Ishikawa (cell line): ENCODE data around the gene FAM174A.

Experiments used
- CEBPB ChIP-seq: IDR thresholded peaks from 2 replicates; pipeline ENCODE4 v1.6.1; 2012
- CREB1 ChIP-seq: IDR thresholded peaks from 2 replicates; pipeline ENCODE4 v1.6.1; 2012; ENCODE audit warnings: low read depth
- EGR1 ChIP-seq: IDR thresholded peaks from 2 replicates; pipeline ENCODE4 v1.6.1; 2012
- EP300 ChIP-seq: IDR thresholded peaks from 2 replicates; pipeline ENCODE4 v1.6.1; 2012; ENCODE audit warnings: borderline replicate concordance
- FOXM1 ChIP-seq: IDR thresholded peaks from 2 replicates; pipeline ENCODE4 v1.6.1; 2012; ENCODE audit warnings: low read depth, borderline replicate concordance
- NFIC ChIP-seq: IDR thresholded peaks from 2 replicates; pipeline ENCODE4 v1.6.1; 2012
- RAD21 ChIP-seq: IDR thresholded peaks from 2 replicates; pipeline ENCODE4 v1.6.1; 2012; ENCODE audit warnings: low read depth
- REST ChIP-seq: IDR thresholded peaks from 2 replicates; pipeline ENCODE4 v1.6.1; 2012; ENCODE audit warnings: low read depth, mild to moderate bottlenecking
- TAF1 ChIP-seq: IDR thresholded peaks from 2 replicates; pipeline ENCODE4 v1.6.1; 2012; ENCODE audit warnings: low read depth, mild to moderate bottlenecking
- TCF12 ChIP-seq: IDR thresholded peaks from 2 replicates; pipeline ENCODE4 v1.6.1; 2012; ENCODE audit warnings: low read depth
- TEAD4 ChIP-seq: IDR thresholded peaks from 2 replicates; pipeline ENCODE4 v1.6.1; 2012
- YY1 ChIP-seq: IDR thresholded peaks from 2 replicates; pipeline ENCODE4 v1.6.1; 2012; ENCODE audit warnings: low read depth
- ZBTB7A ChIP-seq: IDR thresholded peaks from 2 replicates; pipeline ENCODE4 v1.6.1; 2012; ENCODE audit warnings: low read depth
- TF ChIP-seq, protein P1 (sequence below): IDR thresholded peaks from 2 replicates; pipeline ENCODE4 v1.6.1; 2012
- TF ChIP-seq, protein P2 (sequence below): IDR thresholded peaks from 2 replicates; pipeline ENCODE4 v1.6.1; 2012

The FAM174A gene

DNA sequence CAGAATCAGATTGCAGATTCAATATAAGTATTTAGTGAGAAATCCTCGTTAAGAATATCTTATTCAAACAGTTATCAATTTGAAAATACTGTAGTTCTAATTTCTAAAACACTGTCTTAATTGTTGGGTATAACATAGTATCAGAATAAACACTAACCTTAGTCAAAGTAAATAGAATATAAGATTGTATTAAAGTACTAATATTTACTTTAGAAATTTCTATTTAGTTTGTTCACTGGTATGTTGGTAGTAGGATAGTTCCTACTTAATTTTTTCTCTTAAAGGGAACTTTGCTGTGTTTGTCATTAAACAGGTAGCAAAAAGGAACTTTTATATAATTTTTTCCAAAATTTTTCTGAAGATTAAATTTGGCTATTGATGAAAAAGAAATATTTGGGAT, 42.3 kb downstream of the FAM174A start:
- no peak for TF ChIP-seq TAF1
- TF ChIP-seq EGR1: no peak
- no peak for TF ChIP-seq NFIC
- TF ChIP-seq CEBPB: no peak
- TF ChIP-seq, protein P1, sequence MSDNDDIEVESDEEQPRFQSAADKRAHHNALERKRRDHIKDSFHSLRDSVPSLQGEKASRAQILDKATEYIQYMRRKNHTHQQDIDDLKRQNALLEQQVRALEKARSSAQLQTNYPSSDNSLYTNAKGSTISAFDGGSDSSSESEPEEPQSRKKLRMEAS: no peak
- no peak for TF ChIP-seq FOXM1
- TF ChIP-seq, protein P2, sequence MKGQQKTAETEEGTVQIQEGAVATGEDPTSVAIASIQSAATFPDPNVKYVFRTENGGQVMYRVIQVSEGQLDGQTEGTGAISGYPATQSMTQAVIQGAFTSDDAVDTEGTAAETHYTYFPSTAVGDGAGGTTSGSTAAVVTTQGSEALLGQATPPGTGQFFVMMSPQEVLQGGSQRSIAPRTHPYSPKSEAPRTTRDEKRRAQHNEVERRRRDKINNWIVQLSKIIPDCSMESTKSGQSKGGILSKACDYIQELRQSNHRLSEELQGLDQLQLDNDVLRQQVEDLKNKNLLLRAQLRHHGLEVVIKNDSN: no peak
- no peak for TF ChIP-seq YY1
- no peak for TF ChIP-seq TCF12

DNA sequence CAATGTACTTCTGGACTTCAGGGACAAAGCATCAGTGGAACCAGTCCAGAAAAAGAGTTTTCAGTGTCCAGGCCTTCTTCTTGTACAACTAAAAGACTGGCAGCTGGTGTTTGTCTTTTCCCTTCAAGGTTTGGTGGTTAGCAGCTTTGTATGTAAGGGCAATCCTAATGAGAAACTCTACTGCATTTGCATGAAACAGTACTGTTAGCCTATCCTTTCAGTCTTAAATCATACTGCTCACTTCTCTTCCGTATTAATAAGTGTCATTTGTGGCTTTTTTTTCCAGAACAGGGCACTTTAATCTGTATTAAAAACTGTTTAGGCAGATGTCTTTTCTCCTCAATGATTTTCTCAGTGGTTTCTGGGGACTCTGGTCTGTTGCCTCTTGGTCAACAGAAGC, 48.9 kb downstream of the FAM174A start:
- no peak for TF ChIP-seq FOXM1
- no peak for TF ChIP-seq REST
- no peak for TF ChIP-seq CEBPB
- no peak for TF ChIP-seq TAF1
- TF ChIP-seq EP300: no peak
- TF ChIP-seq TCF12: no peak
- TF ChIP-seq NFIC: no peak
- TF ChIP-seq RAD21: no peak
- TF ChIP-seq YY1: no peak
- TF ChIP-seq, protein P1: no peak
- TF ChIP-seq, protein P2: no peak
- no peak for TF ChIP-seq CREB1
- no peak for TF ChIP-seq EGR1
- TF ChIP-seq ZBTB7A: no peak

DNA sequence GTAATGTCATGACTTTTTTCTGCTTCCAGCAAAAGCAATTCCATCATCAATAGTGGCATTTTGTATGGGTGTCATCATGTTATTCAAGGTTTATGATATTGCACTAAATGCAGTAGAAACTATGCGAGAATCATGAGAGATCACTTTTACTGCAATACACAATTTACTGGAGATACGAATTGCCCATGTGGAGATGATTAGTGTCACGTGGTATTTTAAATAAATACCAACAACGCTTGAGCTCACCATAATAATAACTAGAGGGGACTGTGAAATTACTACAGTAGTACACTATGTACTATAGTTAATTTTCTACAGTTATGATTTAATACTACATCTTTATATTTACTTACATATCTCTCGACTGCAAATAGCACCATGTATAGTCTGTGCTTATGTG, 49.7 kb downstream of the FAM174A start:
- TF ChIP-seq RAD21 (no peak), EP300 (no peak), CEBPB (no peak), EGR1 (no peak), YY1 (no peak), TCF12 (no peak), CREB1 (no peak), TEAD4 (no peak), NFIC (no peak), TAF1 (no peak), ZBTB7A (no peak), FOXM1 (no peak), REST (no peak)
- TF ChIP-seq, protein P2: no peak
- TF ChIP-seq, protein P1: no peak

- TF ChIP-seq EGR1: no peak
- no peak for TF ChIP-seq FOXM1
- TF ChIP-seq YY1: no peak
These were observed 55.7 kb downstream of the FAM174A start for GRCh38 chr5:100590867-100591266.

DNA sequence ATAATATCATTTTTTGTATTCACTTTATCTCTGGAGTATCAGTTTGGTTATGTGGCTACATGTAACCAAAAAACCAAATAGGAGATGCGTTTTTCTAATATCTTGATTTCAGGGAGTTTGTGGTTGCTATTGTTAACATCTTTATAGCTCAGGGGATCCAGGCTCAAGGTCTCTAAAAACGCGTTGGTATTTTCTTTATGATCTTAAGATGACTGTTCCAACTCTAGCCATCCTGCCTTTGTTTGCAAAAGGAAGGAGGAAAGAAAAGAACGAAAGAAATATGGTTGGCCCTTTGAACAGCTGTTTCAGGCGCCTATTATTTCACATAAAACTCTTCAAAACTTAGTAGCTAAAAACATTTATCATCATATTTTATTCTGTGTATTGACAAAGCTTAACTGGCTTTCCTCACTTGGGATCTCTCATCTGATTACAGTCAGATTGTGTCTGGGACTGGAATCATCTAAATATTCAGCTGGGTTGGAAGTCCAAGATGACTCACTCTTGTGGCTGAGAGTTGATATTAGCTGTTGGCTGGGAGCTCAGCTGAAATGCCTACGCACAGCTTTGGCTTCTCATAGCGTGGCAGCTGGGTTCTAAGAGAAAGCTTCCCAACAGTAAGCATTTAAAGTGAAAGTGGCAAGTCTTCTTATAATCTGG, 60.1 kb downstream of the FAM174A start:
- no peak for TF ChIP-seq RAD21
- no peak for TF ChIP-seq NFIC
- no peak for TF ChIP-seq EP300
- TF ChIP-seq FOXM1: no peak
- TF ChIP-seq ZBTB7A: no peak
- no peak for TF ChIP-seq CREB1
- TF ChIP-seq, protein P2: no peak
- no peak for TF ChIP-seq EGR1
- TF ChIP-seq CEBPB: no peak
- TF ChIP-seq REST: no peak
- TF ChIP-seq YY1: no peak
- TF ChIP-seq, protein P1: no peak
- no peak for TF ChIP-seq TCF12
- TF ChIP-seq TEAD4: no peak
